Spinal cord (tissue), 10 donors: ENCODE measurements around the gene WFS1. TPM values are rescaled to one million over a fixed set of nuclear protein-coding genes. Genes with fewer than 3 reads are reported as not detected.
A peak's percentile ranks its signal among the peaks of the same experiment; 100 is the strongest.

Source experiments
- DNase-seq, 6 donors: peaks; one replicate each; pipeline versions ENCODE4 v3.0.0 to v3.0.0-alpha.2; 2013 to 2015; ENCODE audit warnings: low spot score in 6 of 6, low read depth in 4 of 6
- H3K27ac ChIP-seq: one replicate; pipeline ENCODE4 v1.5.1; 2013; ENCODE audit warnings: low read depth, low read length, control low read depth
- H3K27me3 ChIP-seq: one replicate; pipeline ENCODE4 v1.6.1; 2013; ENCODE audit warnings: low read length; ENCODE audit not compliant: control insufficient read depth, insufficient read depth
- H3K36me3 ChIP-seq: one replicate; pipeline ENCODE4 v1.6.1; 2013; ENCODE audit warnings: low read length; ENCODE audit not compliant: control insufficient read depth, insufficient read depth
- H3K4me1 ChIP-seq: one replicate; pipeline ENCODE4 v1.6.1; 2013; ENCODE audit warnings: low read length; ENCODE audit not compliant: control insufficient read depth, insufficient read depth
- H3K4me3 ChIP-seq: one replicate; pipeline ENCODE4 v1.5.1; 2013; ENCODE audit warnings: low read depth, low read length, control low read depth
- H3K9me3 ChIP-seq: one replicate; pipeline ENCODE4 v1.6.1; 2013; ENCODE audit warnings: low read length; ENCODE audit not compliant: control insufficient read depth, insufficient read depth
- WGBS: methylation state at CpG from one replicate; pipeline ENCODE4 v1.1.5; 2013; ENCODE audit warnings: missing lambda C conversion rate; ENCODE audit not compliant: insufficient coverage; 5-methylcytosine and 5-hydroxymethylcytosine counted together
- polyA plus RNA-seq, 2 donors: library from polyadenylated mRNA; unstranded; fragments of 120-200 nt; gene quantifications; one replicate each; pipeline ENCODE4 v1.2.1, GENCODE V29; 2013; ENCODE audit not compliant: insufficient read length in 2 of 2
- total RNA-seq, 2 donors: library from RNA; depleted of rRNA in 1 of 2; stranded (reverse); fragments of 120-200 nt in 1 of 2; fragments of >200 nt in 1 of 2; gene quantifications; one replicate each; pipeline versions ENCODE4 v1.2.3 to v1.2.4, GENCODE V29; 2013 to 2014
- donor health status: healthy.

WFS1 gene
- total and polyA plus RNA-seq, 4 donors: 13.7 to 42.1 (median 29.9) TPM

- Histone ChIP-seq H3K4me1 (peaks cover 34% of the 10 kb centered on the region), H3K9me3 (no peaks in the 10 kb centered on the region), H3K27ac (no peak overlapping the region), H3K4me3 (no peak overlapping the region), H3K27me3 (no peaks in the 10 kb centered on the region), H3K36me3 (peaks cover 12% of the 10 kb centered on the region)
- DNase-seq: peak in 1 of 6 donors; percentile 23
- WGBS: 56% methylated on average over 13 of the region's 16 CpGs
Measured at GRCh38 chr4:6228158-6229067, 41.2 kb upstream of the WFS1 start.

- DNase-seq: peak in 3 of 6 donors; percentile 45 to 85 (median 71)
- Histone ChIP-seq H3K27me3 (no peaks in the 10 kb centered on the region), H3K4me3 (no peak overlapping the region), H3K27ac (no peak overlapping the region), H3K9me3 (no peaks in the 10 kb centered on the region), H3K36me3 (peaks cover 12% of the 10 kb centered on the region), H3K4me1 (peaks cover 32% of the 10 kb centered on the region)
- WGBS: 16% methylated on average over 6 of the region's 7 CpGs
Measured at GRCh38 chr4:6229095-6229494, 40.6 kb upstream of the WFS1 start.

- Histone ChIP-seq H3K4me1 (peaks cover 30% of the 10 kb centered on the region), H3K9me3 (no peaks in the 10 kb centered on the region), H3K4me3 (no peak overlapping the region), H3K36me3 (peaks cover 12% of the 10 kb centered on the region), H3K27ac (no peak overlapping the region), H3K27me3 (no peaks in the 10 kb centered on the region)
- 89% methylated on average over 18 of the region's 18 CpGs for WGBS
- no peak for DNase-seq
Measured at GRCh38 chr4:6229671-6230501, 39.8 kb upstream of the WFS1 start.

DNA sequence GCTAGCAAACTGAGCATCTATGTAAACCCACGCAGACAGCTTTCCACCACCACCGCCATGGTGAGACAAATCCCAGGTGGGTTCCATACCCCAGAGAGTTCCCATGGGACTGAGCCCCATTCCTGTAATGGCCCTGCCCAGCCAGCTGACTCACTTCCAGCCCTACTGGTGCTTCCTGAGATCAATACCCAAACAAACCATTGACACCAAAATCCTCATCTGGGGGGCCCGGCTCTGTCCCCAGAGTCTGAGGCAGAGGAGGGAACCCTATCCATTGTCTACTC lies 39.2 kb upstream of the WFS1 start:
- Histone ChIP-seq H3K27me3 (no peaks in the 10 kb centered on the region), H3K9me3 (no peaks in the 10 kb centered on the region), H3K36me3 (peaks cover 12% of the 10 kb centered on the region), H3K4me1 (peaks cover 26% of the 10 kb centered on the region), H3K4me3 (no peak overlapping the region), H3K27ac (no peak overlapping the region)
- no peak for DNase-seq
- WGBS: 47% methylated on average over 3 of the region's 3 CpGs

GRCh38 chr4:6230827-6231662 lies 38.6 kb upstream of the WFS1 start:
- WGBS: 92% methylated on average over 21 of the region's 21 CpGs
- peaks cover 12% of the 10 kb centered on the region for H3K36me3 ChIP-seq
- DNase-seq: no peak

DNA sequence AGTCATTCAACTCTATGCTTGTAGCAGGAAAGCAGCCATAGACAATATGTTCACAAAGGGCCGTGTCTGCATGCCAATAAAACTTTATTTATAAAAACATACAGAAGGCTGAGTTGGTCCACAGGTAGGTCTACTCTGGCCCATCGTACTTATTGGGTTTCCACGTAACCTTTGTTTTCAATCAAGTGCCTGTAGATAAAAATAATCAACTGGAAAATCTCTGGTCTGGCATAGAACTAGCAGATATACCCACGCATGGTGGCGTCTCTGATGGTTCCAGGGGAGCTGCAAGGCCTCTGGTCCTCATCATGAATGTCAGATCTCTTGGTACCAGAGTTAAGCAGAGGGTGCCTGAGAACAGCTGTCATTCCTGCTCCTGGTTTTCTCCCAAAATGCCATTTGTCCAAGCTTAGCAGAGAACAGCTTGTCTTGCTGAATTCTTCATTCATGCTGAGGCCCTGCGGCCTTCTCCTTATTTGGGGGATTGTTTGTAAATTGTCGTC lies 37.9 kb upstream of the WFS1 start:
- 88% methylated on average over 5 of the region's 7 CpGs for WGBS
- H3K4me3 ChIP-seq: no peak overlapping the region
- no peak overlapping the region for H3K27ac ChIP-seq
- no peak for DNase-seq
- H3K27me3 ChIP-seq: no peaks in the 10 kb centered on the region
- H3K9me3 ChIP-seq: no peaks in the 10 kb centered on the region
- peaks cover 23% of the 10 kb centered on the region for H3K4me1 ChIP-seq
- H3K36me3 ChIP-seq: peaks cover 12% of the 10 kb centered on the region

More at GRCh38 chr4:6230827-6231662, 38.6 kb upstream of the WFS1 start:
- no peaks in the 10 kb centered on the region for H3K27me3 ChIP-seq
- H3K4me1 ChIP-seq: peaks cover 23% of the 10 kb centered on the region
- H3K4me3 ChIP-seq: no peak overlapping the region
- H3K9me3 ChIP-seq: no peaks in the 10 kb centered on the region
- H3K27ac ChIP-seq: no peak overlapping the region

GRCh38 chr4:6232836-6233785 lies 36.5 kb upstream of the WFS1 start:
- no peak overlapping the region for H3K27ac ChIP-seq
- no peaks in the 10 kb centered on the region for H3K27me3 ChIP-seq
- H3K36me3 ChIP-seq: peaks cover 12% of the 10 kb centered on the region
- 89% methylated on average over 26 of the region's 30 CpGs for WGBS
- no peak overlapping the region for H3K4me3 ChIP-seq
- no peaks in the 10 kb centered on the region for H3K9me3 ChIP-seq
- no peak for DNase-seq
- peaks cover 16% of the 10 kb centered on the region for H3K4me1 ChIP-seq

DNA sequence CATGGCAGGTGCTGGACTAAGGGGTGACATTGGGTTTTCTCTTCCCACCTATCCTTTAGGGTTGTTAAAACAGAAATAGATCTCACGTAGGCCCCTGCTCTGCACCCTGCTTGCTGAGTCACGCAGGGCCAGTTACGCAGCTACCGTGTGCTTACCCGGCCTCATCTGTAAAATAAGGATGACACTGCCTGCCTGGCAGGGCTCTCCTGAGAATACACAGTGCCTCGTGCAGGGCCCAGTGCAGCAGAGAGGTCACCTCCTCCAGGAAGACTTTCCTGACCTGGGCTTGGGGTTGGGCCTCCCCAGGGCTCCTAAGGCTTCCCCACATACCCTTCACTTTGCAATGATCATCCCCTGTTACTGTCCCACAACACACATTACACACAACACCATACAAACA lies 35.7 kb upstream of the WFS1 start:
- H3K4me1 ChIP-seq: peaks cover 9% of the 10 kb centered on the region
- no peak overlapping the region for H3K4me3 ChIP-seq
- H3K9me3 ChIP-seq: no peaks in the 10 kb centered on the region
- no peak overlapping the region for H3K27ac ChIP-seq
- 82% methylated on average over 6 of the region's 6 CpGs for WGBS
- DNase-seq: no peak
- H3K27me3 ChIP-seq: no peaks in the 10 kb centered on the region
- H3K36me3 ChIP-seq: peaks cover 12% of the 10 kb centered on the region
